ENCODE measurements around the gene EPHA1.

The EPHA1 gene

GRCh38 chr7:143436325-143436946, 27.8 kb upstream of the EPHA1 start:
- CTCF ChIA-PET = interaction anchor here (0.6 kb wide), 1 partner anchor 1506 kb away, joined by 6 read pairs; no protein-coding TSS in a partner anchor
- TF ChIP-seq FOXM1 (IDR thresholded peaks at IDR 0.05; ENCODE audit: borderline replicate concordance) (no peak), ELF4 (IDR thresholded peaks at IDR 0.05) (no peak), LEF1 (IDR thresholded peaks at IDR 0.05; ENCODE audit: borderline replicate concordance) (no peak), ZNF384 (IDR thresholded peaks at IDR 0.05) (no peak), TARDBP (IDR thresholded peaks at IDR 0.05) (no peak), L3MBTL2 (conservative IDR thresholded peaks at IDR 0.05) (no peak), ARNT (IDR thresholded peaks at IDR 0.05) (no peak), FOXK2 (IDR thresholded peaks at IDR 0.05) (no peak), CTBP1 (IDR thresholded peaks at IDR 0.05; ENCODE audit: borderline replicate concordance) (no peak), FOXA1 (IDR thresholded peaks at IDR 0.05) (no peak), SP1 (IDR thresholded peaks at IDR 0.05) (no peak), BHLHE40 (IDR thresholded peaks at IDR 0.05; ENCODE audit: borderline replicate concordance) (no peak), HDGF (IDR thresholded peaks at IDR 0.05; ENCODE audit: borderline replicate concordance) (no peak), NFRKB (IDR thresholded peaks at IDR 0.05) (no peak), PKNOX1 (IDR thresholded peaks at IDR 0.05) (no peak), SUZ12 (IDR thresholded peaks at IDR 0.05) (no peak)
- POLR2A ChIA-PET = no interaction called here
- no peak for DNase-seq (ENCODE audit: extremely low spot score)

GRCh38 chr7:143435266-143435665, 26.6 kb upstream of the EPHA1 start:
- TF ChIP-seq HDGF (IDR thresholded peaks at IDR 0.05; ENCODE audit: borderline replicate concordance) (no peak), BHLHE40 (IDR thresholded peaks at IDR 0.05; ENCODE audit: borderline replicate concordance) (no peak)
- DNase-seq (ENCODE audit: extremely low spot score) = no peak
- POLR2A ChIA-PET = no interaction called here
- CTCF ChIA-PET = no interaction called here

- no peak for DNase-seq (ENCODE audit: extremely low spot score)
- ChIA-PET CTCF (no interaction called here), POLR2A (no interaction called here)
- TF ChIP-seq TARDBP (IDR thresholded peaks at IDR 0.05) (no peak), ELF4 (IDR thresholded peaks at IDR 0.05) (no peak), NFRKB (IDR thresholded peaks at IDR 0.05) (no peak), ZNF384 (IDR thresholded peaks at IDR 0.05) (no peak), FOXM1 (IDR thresholded peaks at IDR 0.05; ENCODE audit: borderline replicate concordance) (no peak), CTBP1 (IDR thresholded peaks at IDR 0.05; ENCODE audit: borderline replicate concordance) (no peak), BHLHE40 (IDR thresholded peaks at IDR 0.05; ENCODE audit: borderline replicate concordance) (no peak), SP1 (IDR thresholded peaks at IDR 0.05) (no peak), FOXA1 (IDR thresholded peaks at IDR 0.05) (no peak), LEF1 (IDR thresholded peaks at IDR 0.05; ENCODE audit: borderline replicate concordance) (no peak), ARNT (IDR thresholded peaks at IDR 0.05) (no peak), FOXK2 (IDR thresholded peaks at IDR 0.05) (no peak), L3MBTL2 (conservative IDR thresholded peaks at IDR 0.05) (no peak), HDGF (IDR thresholded peaks at IDR 0.05; ENCODE audit: borderline replicate concordance) (no peak), PKNOX1 (IDR thresholded peaks at IDR 0.05) (no peak), SUZ12 (IDR thresholded peaks at IDR 0.05) (no peak)
Measured at GRCh38 chr7:143434660-143435059, 26.0 kb upstream of the EPHA1 start.

- DNase-seq (ENCODE audit: extremely low spot score) = no peak
- TF ChIP-seq CTBP1 (IDR thresholded peaks at IDR 0.05; ENCODE audit: borderline replicate concordance) (no peak), TARDBP (IDR thresholded peaks at IDR 0.05) (no peak), FOXK2 (IDR thresholded peaks at IDR 0.05) (no peak), HDGF (IDR thresholded peaks at IDR 0.05; ENCODE audit: borderline replicate concordance) (no peak), PKNOX1 (IDR thresholded peaks at IDR 0.05) (no peak), FOXA1 (IDR thresholded peaks at IDR 0.05) (no peak), ELF4 (IDR thresholded peaks at IDR 0.05) (no peak), L3MBTL2 (conservative IDR thresholded peaks at IDR 0.05) (no peak), NFRKB (IDR thresholded peaks at IDR 0.05) (no peak), ZNF384 (IDR thresholded peaks at IDR 0.05) (no peak), SP1 (IDR thresholded peaks at IDR 0.05) (no peak), LEF1 (IDR thresholded peaks at IDR 0.05; ENCODE audit: borderline replicate concordance) (no peak), BHLHE40 (IDR thresholded peaks at IDR 0.05; ENCODE audit: borderline replicate concordance) (no peak), SUZ12 (IDR thresholded peaks at IDR 0.05) (no peak), FOXM1 (IDR thresholded peaks at IDR 0.05; ENCODE audit: borderline replicate concordance) (no peak), ARNT (IDR thresholded peaks at IDR 0.05) (no peak)
- POLR2A ChIA-PET = no interaction called here
- CTCF ChIA-PET = no interaction called here
Measured at GRCh38 chr7:143433759-143434158, 25.1 kb upstream of the EPHA1 start.

GRCh38 chr7:143431109-143431508, 22.5 kb upstream of the EPHA1 start:
- TF ChIP-seq TARDBP (IDR thresholded peaks at IDR 0.05) = no peak
- no peak for TF ChIP-seq L3MBTL2 (conservative IDR thresholded peaks at IDR 0.05)
- no peak for DNase-seq (ENCODE audit: extremely low spot score)
- CTCF ChIA-PET = interaction anchor here (0.6 kb wide), 1 partner anchor 524 kb away, joined by 3 read pairs; no protein-coding TSS in a partner anchor
- POLR2A ChIA-PET = no interaction called here

Measured in HEK293T (cell line).